Measurements from ENCODE around the gene STAMBP. TPM values are rescaled to one million over a fixed set of nuclear protein-coding genes. Genes with fewer than 3 reads are reported as not detected.
"Not testable (repeated sequence)": the region's sequence is repeated elsewhere in the genome, so short reads cannot be mapped to it uniquely, and the experiment has no call there.

STAMBP gene
- total and polyA plus RNA-seq, 2 of the 13 experiments (the other 11 are each of a cell fraction or from before 2014, with no cell fraction given), result 49.6 to 53.2 TPM

DNA sequence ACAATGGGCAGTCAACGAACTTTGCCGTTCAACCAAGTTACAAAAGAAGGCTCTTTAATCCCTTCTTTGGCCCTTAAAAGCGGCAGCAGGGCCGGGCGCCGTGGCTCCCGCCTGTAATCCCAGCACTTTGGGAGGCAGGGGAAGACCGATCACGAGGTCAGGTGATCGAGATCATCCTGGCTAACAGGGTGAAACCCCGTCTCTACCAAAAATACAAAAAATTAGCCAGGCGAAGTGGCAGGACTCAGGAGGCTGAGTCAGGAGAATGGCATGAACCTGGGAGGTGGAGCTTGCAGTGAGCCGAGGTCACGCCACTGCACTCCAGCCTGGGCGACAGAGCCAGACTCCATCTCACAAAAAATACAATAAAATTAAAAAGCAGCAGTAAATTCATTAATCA, 45.4 kb upstream of the STAMBP start (continued):
- TF ChIP-seq, protein P1, sequence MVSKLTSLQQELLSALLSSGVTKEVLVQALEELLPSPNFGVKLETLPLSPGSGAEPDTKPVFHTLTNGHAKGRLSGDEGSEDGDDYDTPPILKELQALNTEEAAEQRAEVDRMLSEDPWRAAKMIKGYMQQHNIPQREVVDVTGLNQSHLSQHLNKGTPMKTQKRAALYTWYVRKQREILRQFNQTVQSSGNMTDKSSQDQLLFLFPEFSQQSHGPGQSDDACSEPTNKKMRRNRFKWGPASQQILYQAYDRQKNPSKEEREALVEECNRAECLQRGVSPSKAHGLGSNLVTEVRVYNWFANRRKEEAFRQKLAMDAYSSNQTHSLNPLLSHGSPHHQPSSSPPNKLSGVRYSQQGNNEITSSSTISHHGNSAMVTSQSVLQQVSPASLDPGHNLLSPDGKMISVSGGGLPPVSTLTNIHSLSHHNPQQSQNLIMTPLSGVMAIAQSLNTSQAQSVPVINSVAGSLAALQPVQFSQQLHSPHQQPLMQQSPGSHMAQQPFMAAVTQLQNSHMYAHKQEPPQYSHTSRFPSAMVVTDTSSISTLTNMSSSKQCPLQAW (CRISPR knock-in tag; IDR thresholded peaks at IDR 0.05), result 0 out of 2 replicates have a peak, but pooled peaks have one; percentile 53
- TF ChIP-seq, protein P2, sequence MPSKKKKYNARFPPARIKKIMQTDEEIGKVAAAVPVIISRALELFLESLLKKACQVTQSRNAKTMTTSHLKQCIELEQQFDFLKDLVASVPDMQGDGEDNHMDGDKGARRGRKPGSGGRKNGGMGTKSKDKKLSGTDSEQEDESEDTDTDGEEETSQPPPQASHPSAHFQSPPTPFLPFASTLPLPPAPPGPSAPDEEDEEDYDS (CRISPR knock-in tag; IDR thresholded peaks at IDR 0.05), result peak; percentile 13; the same call in 1 of the 2 replicates
- not testable (repeated sequence) for TF ChIP-seq CREB1, LCORL (IDR thresholded peaks at IDR 0.05)
- 0 out of 2 replicates have a peak, but pooled peaks have one; percentile 2 for TF ChIP-seq CREB1 (CRISPR knock-in tag; IDR thresholded peaks at IDR 0.05)
- TF ChIP-seq, protein P3, sequence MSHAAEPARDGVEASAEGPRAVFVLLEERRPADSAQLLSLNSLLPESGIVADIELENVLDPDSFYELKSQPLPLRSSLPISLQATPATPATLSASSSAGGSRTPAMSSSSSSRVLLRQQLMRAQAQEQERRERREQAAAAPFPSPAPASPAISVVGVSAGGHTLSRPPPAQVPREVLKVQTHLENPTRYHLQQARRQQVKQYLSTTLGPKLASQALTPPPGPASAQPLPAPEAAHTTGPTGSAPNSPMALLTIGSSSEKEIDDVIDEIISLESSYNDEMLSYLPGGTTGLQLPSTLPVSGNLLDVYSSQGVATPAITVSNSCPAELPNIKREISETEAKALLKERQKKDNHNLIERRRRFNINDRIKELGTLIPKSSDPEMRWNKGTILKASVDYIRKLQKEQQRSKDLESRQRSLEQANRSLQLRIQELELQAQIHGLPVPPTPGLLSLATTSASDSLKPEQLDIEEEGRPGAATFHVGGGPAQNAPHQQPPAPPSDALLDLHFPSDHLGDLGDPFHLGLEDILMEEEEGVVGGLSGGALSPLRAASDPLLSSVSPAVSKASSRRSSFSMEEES (CRISPR knock-in tag; IDR thresholded peaks at IDR 0.05), result 0 out of 2 replicates have a peak, but pooled peaks have one; percentile 43
- peak; percentile 40; the same call in 1 of the 2 replicates for TF ChIP-seq ZFX (CRISPR knock-in tag; IDR thresholded peaks at IDR 0.05; ENCODE audit: low read depth)
- peak; percentile 44; the same call in 1 of the 2 replicates for TF ChIP-seq POLR2G (IDR thresholded peaks at IDR 0.05; ENCODE audit: low read depth, low read length)
- TF ChIP-seq POGZ (CRISPR knock-in tag; IDR thresholded peaks at IDR 0.05), result 0 out of 2 replicates have a peak, but pooled peaks have one; percentile 4
- TF ChIP-seq ZNF788 (CRISPR knock-in tag; IDR thresholded peaks at IDR 0.05; ENCODE audit: borderline replicate concordance), result peak; percentile 27; the same call in 1 of the 2 replicates
- TF ChIP-seq FOSL1 (CRISPR knock-in tag; IDR thresholded peaks at IDR 0.05; ENCODE audit: borderline replicate concordance), result peak; percentile 86
- TF ChIP-seq ZNF44 (CRISPR knock-in tag; IDR thresholded peaks at IDR 0.05), result 0 out of 2 replicates have a peak, but pooled peaks have one; percentile 51
- peak; percentile 22; the same call in 1 of the 2 replicates for TF ChIP-seq SPEN (CRISPR knock-in tag; IDR thresholded peaks at IDR 0.05; ENCODE audit: low read depth)
- TF ChIP-seq ZMYM3 (CRISPR knock-in tag; IDR thresholded peaks at IDR 0.05), result peak; percentile 82
- peak; percentile 31; the same call in 1 of the 2 replicates for TF ChIP-seq ZMYM4 (CRISPR knock-in tag; IDR thresholded peaks at IDR 0.05)
- peak; percentile 33; the same call in 1 of the 2 replicates for TF ChIP-seq ZNF605 (CRISPR knock-in tag; IDR thresholded peaks at IDR 0.05)
- 0 out of 2 replicates have a peak, but pooled peaks have one; percentile 55 for TF ChIP-seq ZNF337 (CRISPR knock-in tag; IDR thresholded peaks at IDR 0.05; ENCODE audit: borderline replicate concordance, low read depth)
- TF ChIP-seq ZNF441 (CRISPR knock-in tag; IDR thresholded peaks at IDR 0.05; ENCODE audit: borderline replicate concordance), result peak; percentile 97
- TF ChIP-seq ZNF572 (CRISPR knock-in tag; IDR thresholded peaks at IDR 0.05), result 0 out of 2 replicates have a peak, but pooled peaks have one; percentile 30
- TF ChIP-seq LCORL (CRISPR knock-in tag; IDR thresholded peaks at IDR 0.05), result peak; percentile 34
- peak; percentile 42 for TF ChIP-seq SALL1 (CRISPR knock-in tag; IDR thresholded peaks at IDR 0.05)

DNA sequence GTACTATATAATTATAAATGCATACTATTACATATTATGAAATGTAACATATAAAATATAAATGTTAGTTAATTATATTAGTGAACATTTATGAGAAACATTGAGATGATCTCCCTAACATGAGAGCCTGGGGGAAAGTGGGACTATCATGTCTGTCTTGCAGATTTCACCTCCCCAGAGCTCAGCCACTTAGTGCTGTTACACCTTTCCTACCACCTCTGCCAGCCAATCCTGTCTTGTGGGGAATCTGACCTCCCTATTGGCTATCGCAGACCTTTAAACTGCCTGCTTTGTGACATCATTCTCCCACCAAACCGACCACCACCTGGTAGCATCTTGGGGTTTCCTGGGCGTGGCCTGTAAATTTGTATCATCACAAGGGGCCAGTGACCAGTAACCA, 44.9 kb upstream of the STAMBP start, which contains the start of gene C2orf78:
Gene C2orf78 (plus strand): TSS at position 301 of the 400 bp plus-strand sequence. CDS start 127 bp downstream, outside the sequence.
- FAIRE-seq; ATAC-seq; H3K27ac ChIP-seq (ENCODE audit: extremely low read length, insufficient read depth, low read length); H3K27me3 ChIP-seq (ENCODE audit: control insufficient read depth in 1 of 2, insufficient read depth in 2 of 2, low read length in 2 of 2); in situ Hi-C loops (cut with HindIII; ENCODE audit: extremely low pct_ligation_motif_present, low pct_unique_long_range_greater_than_20kb); BruUV-seq (replicated peaks); intact Hi-C loops (cut with micrococcal nuclease; ENCODE audit: unreplicated experiment); H3K9me3 ChIP-seq (ENCODE audit: low read length); H3K36me3 ChIP-seq (replicated peaks in 1 of 2; ENCODE audit: control insufficient read depth in 1 of 2, insufficient read depth in 2 of 2, low read length in 2 of 2); H4K20me1 ChIP-seq (ENCODE audit: insufficient read depth, low read length); CTCF ChIA-PET (ENCODE audit: low intra/inter-chr PET ratio, low total read pairs); DNase-seq (ENCODE audit: low spot score): not testable (repeated sequence)
- Histone ChIP-seq H3K4me1 (ENCODE audit: insufficient read depth, low read length) (peaks cover 11% of the 10 kb centered on the region), H3K4me2 (ENCODE audit: low read depth, low read length) (peak within 1 kb of the TSS; percentile 91), H3K79me2 (ENCODE audit: insufficient read depth, low read length) (peaks cover 10% of the 10 kb centered on the region), H3K9ac (ENCODE audit: insufficient read depth, low read depth, low read length) (peak within 1 kb of the TSS; percentile 59), H2AFZ (ENCODE audit: low read length) (peak within 1 kb of the TSS; percentile 84), H3K4me3 (replicated peaks in 1 of 3; ENCODE audit: insufficient read depth in 1 of 3, low read depth in 2 of 3, low read length in 3 of 3) (peak within 1 kb of the TSS; percentile 52 to 67 (median 58))
- POLR2A ChIA-PET, result interaction anchor here (0.7 kb wide), 1 partner anchor 45 kb away, joined by 4 read pairs; the partner anchor contains the start of gene STAMBP
- WGBS (ENCODE audit: low lambda C conversion rate), result 50% methylated on average over 2 of the region's 3 CpGs
